Activated T-helper 17 cell treated with anti-CD3 and anti-CD28 coated beads, Interleukin-2, amount 50 U/mL, for 72 hours (primary cell): ENCODE data around the gene DHX8. TPM values are rescaled to one million over a fixed set of nuclear protein-coding genes. Genes with fewer than 3 reads are reported as not detected.

Experiments used
- ATAC-seq: fragments of 150-1000 bp; cut with Tn5 transposase; replicated peaks from 2 replicates; pipeline ENCODE4 v1.10.0; 2021; ENCODE audit warnings: mild to moderate bottlenecking, moderate library complexity
- H3K27ac Mint-ChIP-seq: one replicate; pipeline ENCODE4 v1.8.0; 2022; ENCODE audit warnings: mixed read lengths
- H3K27me3 Mint-ChIP-seq: one replicate; pipeline ENCODE4 v1.8.0; 2022; ENCODE audit warnings: mixed read lengths
- H3K36me3 Mint-ChIP-seq: one replicate; pipeline ENCODE4 v1.8.0; 2022; ENCODE audit warnings: low read depth, mild to moderate bottlenecking, mixed read lengths
- H3K4me1 Mint-ChIP-seq: one replicate; pipeline ENCODE4 v1.8.0; 2022; ENCODE audit warnings: mixed read lengths
- H3K4me3 Mint-ChIP-seq: one replicate; pipeline ENCODE4 v1.8.0; 2022; ENCODE audit warnings: mild to moderate bottlenecking, mixed read lengths
- H3K9me3 Mint-ChIP-seq: one replicate; pipeline ENCODE4 v1.8.0; 2022; ENCODE audit warnings: mixed read lengths
- total RNA-seq, 2 donors: library from RNA; stranded (reverse); gene quantifications; one replicate each; pipeline ENCODE4 v1.2.3, GENCODE V29; 2022

DHX8 gene
- total RNA-seq, 2 donors from 2014 or later = 34.0 to 51.1 TPM

GRCh38 chr17:43543300-43543699 is 59.5 kb downstream of the DHX8 start:
- no peak for ATAC-seq
- Mint-ChIP-seq H3K27me3 (peaks cover 34% of the 10 kb centered on the region), H3K27ac (no peak overlapping the region)

DNA sequence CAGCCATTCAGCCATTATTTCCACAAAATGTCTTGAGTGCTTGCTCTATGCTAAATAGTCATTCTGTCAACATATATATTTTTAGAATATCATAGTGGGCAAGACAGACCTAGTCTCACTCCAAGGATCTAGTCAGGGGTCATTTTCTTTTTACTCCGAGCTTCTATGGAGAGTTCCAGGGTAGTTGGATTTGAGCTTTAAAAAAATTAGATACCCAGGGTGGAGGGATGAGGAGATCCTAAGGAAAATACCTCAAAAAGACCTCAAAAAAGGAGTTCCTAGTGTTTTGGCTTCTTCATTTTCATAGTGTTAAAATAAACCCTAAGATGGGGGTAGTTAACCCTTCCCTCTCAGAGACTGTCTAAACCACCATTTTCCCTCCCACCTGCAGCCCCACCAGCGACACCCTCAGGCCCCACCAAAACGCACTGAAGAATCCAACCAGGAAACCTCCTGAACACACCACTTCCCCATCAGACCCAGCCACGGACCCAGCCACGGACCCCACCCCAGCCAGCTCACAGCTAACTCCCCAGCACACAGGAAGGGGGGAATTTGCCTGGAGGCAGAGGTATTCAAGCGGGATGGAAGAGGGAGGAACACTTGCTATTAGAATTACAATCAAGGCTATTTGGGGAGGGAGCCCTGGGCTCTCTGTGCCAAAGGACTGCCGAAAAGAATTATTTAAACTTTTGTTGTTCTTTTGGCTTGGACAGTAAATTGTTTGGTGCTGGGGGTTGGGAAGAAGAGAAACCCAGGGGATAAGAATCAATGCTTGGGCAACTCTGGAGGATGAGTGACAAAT is 60.2 kb downstream of the DHX8 start:
- Mint-ChIP-seq H3K4me3 (peak overlapping the region; percentile 89), H3K9me3 (no peaks in the 10 kb centered on the region), H3K36me3 (no peaks in the 10 kb centered on the region), H3K27me3 (peaks cover 34% of the 10 kb centered on the region), H3K27ac (no peak overlapping the region), H3K4me1 (peaks cover 12% of the 10 kb centered on the region)
- ATAC-seq = no peak

More at GRCh38 chr17:43543300-43543699, 59.5 kb downstream of the DHX8 start:
- peaks cover 12% of the 10 kb centered on the region for H3K4me1 Mint-ChIP-seq
- no peaks in the 10 kb centered on the region for H3K9me3 Mint-ChIP-seq
- H3K4me3 Mint-ChIP-seq = no peak overlapping the region
- H3K36me3 Mint-ChIP-seq = no peaks in the 10 kb centered on the region

- Mint-ChIP-seq H3K36me3 (no peaks in the 10 kb centered on the region), H3K27me3 (peaks cover 40% of the 10 kb centered on the region), H3K4me1 (peaks cover 12% of the 10 kb centered on the region), H3K27ac (no peak overlapping the region), H3K4me3 (peak overlapping the region; percentile 89), H3K9me3 (no peaks in the 10 kb centered on the region)
- ATAC-seq = peak; percentile 23
These were observed 61.5 kb downstream of the DHX8 start for GRCh38 chr17:43545383-43545632.

DNA sequence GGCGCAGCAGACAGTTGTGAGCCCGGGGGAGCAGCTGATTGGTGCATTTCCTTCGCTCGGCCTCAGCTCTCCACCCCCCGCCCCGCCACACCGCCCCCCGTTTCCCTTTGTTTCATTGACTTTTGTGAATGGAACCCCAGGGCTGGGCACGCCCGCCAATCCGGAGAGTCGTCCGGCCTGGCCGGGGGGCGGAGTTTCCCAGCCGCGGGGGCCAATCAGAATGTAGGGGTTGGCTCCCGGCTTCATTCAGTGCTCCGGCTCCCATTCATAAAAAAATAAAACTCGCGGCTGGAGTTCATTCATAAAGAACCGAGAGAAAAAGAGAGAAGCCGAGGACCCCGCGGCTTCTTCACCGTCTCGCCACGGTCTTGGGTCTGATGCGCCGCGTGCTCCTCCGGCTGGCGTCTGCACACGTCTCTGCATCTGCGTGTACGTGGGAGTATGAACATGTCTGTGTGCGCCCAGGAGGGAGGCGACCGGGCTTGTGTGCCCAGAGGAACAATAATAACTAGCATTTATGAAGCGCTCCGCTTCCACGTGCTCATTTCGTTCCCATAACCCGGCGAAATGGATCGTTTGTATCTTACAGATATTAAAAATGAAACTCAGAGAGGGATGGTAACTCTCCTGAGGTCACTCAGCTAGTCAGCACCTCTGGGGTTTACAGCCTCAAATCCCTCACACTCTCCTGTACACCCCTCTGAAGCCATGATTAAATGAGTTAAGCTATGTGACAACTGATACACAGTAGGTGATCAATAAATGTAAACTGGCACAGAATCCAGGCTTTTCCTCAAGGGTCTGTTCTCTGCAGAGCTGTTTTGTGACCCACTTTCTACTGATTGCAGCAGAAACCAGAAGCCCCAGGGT is 62.8 kb downstream of the DHX8 start, which contains the start of gene ETV4:
TSS of gene ETV4 (minus strand) at position 22 of the 870 bp plus-strand sequence. CDS start 723 bp downstream, outside the sequence.
- peak; percentile 96 for ATAC-seq
- no peaks in the 10 kb centered on the region for H3K36me3 Mint-ChIP-seq
- peaks cover 44% of the 10 kb centered on the region for H3K27me3 Mint-ChIP-seq
- H3K27ac Mint-ChIP-seq = no peak within 1 kb of the TSS
- no peaks in the 10 kb centered on the region for H3K9me3 Mint-ChIP-seq
- peaks cover 12% of the 10 kb centered on the region for H3K4me1 Mint-ChIP-seq
- H3K4me3 Mint-ChIP-seq = peak within 1 kb of the TSS; percentile 89

GRCh38 chr17:43547189-43547550 is 63.4 kb downstream of the DHX8 start:
- Mint-ChIP-seq H3K9me3 (no peaks in the 10 kb centered on the region), H3K36me3 (no peaks in the 10 kb centered on the region), H3K4me1 (peaks cover 12% of the 10 kb centered on the region), H3K27ac (no peak overlapping the region), H3K4me3 (peak overlapping the region; percentile 89), H3K27me3 (peaks cover 45% of the 10 kb centered on the region)
- ATAC-seq = no peak

- Mint-ChIP-seq H3K9me3 (no peaks in the 10 kb centered on the region), H3K27ac (no peak overlapping the region), H3K36me3 (no peaks in the 10 kb centered on the region), H3K4me1 (peaks cover 12% of the 10 kb centered on the region), H3K4me3 (peak overlapping the region; percentile 89), H3K27me3 (peaks cover 47% of the 10 kb centered on the region)
- no peak for ATAC-seq
These were observed 64.0 kb downstream of the DHX8 start for GRCh38 chr17:43547659-43548256.

DNA sequence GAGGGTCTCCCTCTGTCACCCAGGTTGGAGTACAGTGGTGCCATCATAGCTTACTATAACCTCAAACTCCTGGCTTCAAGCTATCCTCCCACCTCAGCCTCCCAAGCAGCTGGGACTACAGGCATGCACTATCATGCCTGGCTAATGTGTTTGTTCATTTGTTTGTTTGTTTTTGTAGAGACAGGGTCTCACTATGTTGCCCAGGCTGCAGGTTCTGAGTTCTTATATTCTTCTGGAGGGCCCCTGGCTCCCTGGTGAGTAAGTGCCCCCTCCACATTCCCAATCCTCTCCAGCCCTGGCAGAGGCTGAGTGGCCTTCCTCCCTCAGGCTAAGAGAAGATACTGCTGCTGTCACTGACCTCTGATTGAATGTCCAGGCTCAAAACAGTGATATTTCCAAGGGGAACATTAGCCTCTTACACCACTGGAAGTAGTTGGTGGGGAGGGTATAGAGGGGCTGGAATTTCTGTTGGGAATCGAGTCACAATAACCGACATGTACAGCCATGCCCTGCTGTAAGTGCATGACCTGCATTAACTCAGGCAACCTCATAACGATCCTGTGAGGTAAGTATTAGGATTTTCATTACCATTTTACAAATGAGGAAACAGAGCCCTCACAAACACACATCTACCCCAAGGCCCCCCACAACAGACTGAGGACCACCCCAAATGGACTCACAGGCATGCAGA is 65.1 kb downstream of the DHX8 start:
- Mint-ChIP-seq H3K27ac (no peak overlapping the region), H3K27me3 (peaks cover 48% of the 10 kb centered on the region), H3K36me3 (no peaks in the 10 kb centered on the region), H3K9me3 (no peaks in the 10 kb centered on the region), H3K4me1 (peaks cover 12% of the 10 kb centered on the region), H3K4me3 (no peak overlapping the region)
- ATAC-seq = no peak

GRCh38 chr17:43549496-43549895 is 65.7 kb downstream of the DHX8 start:
- Mint-ChIP-seq H3K27me3 (peaks cover 44% of the 10 kb centered on the region), H3K4me1 (peaks cover 12% of the 10 kb centered on the region), H3K4me3 (no peak overlapping the region), H3K9me3 (no peaks in the 10 kb centered on the region), H3K27ac (no peak overlapping the region), H3K36me3 (no peaks in the 10 kb centered on the region)
- ATAC-seq = no peak

GRCh38 chr17:43550754-43551153 is 67.0 kb downstream of the DHX8 start:
- no peak overlapping the region for H3K4me3 Mint-ChIP-seq
- peaks cover 37% of the 10 kb centered on the region for H3K27me3 Mint-ChIP-seq
- ATAC-seq = no peak
- H3K9me3 Mint-ChIP-seq = no peaks in the 10 kb centered on the region
- peaks cover 7% of the 10 kb centered on the region for H3K4me1 Mint-ChIP-seq
- no peaks in the 10 kb centered on the region for H3K36me3 Mint-ChIP-seq
- H3K27ac Mint-ChIP-seq = no peak overlapping the region

DNA sequence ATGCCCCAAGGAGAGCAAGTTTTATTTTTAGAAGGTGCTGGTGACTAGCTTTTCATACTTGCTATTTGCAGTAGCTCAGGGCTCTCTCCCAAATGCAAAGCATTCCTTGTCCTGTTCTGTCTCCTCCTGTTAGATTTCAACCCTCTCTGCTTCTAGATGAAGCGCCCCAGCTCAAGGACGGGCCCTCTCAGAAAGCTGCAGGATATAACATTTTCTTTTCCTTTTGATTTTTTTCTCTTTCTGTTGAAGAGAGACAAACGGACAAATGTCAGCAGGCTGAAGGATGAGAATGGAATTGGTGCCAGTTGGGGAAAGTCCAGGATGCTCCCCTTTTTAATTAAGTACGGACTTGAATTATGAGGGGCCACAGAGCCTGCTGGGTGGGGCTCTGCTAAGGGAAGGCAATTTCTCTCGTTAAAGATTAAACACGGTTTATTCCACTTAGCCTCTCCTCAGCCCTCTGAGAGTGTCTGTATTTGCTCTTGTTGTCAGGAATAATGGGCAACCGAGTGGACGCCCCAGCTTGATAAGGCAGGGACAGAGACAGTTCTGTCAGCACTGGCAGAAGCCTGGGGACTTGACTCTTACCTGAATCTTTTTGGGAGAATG is 68.6 kb downstream of the DHX8 start:
- H3K36me3 Mint-ChIP-seq = no peaks in the 10 kb centered on the region
- ATAC-seq = no peak
- no peaks in the 10 kb centered on the region for H3K9me3 Mint-ChIP-seq
- H3K4me3 Mint-ChIP-seq = no peak overlapping the region
- H3K27me3 Mint-ChIP-seq = peaks cover 33% of the 10 kb centered on the region
- no peak overlapping the region for H3K27ac Mint-ChIP-seq
- peaks cover 5% of the 10 kb centered on the region for H3K4me1 Mint-ChIP-seq

DNA sequence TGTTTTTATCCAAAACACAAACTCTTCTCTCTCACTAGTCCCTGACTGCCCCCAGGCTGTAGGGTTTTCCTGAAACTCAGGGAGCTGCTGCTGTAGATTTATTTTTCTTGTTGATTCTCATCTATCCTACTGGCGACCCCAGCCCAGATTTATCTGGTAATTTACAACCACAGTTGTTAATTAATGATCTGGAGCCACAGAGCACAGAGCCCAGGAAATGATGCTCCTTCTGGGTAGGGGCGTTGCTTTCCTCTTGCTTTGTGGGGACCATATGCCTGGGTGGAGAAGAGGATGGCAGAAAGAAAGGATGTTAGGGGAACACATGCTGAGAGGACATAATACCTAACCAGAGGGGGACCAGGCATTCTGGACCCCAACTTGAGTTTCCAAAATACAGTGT is 69.8 kb downstream of the DHX8 start:
- Mint-ChIP-seq H3K9me3 (no peaks in the 10 kb centered on the region), H3K4me3 (no peak overlapping the region), H3K36me3 (no peaks in the 10 kb centered on the region), H3K27ac (no peak overlapping the region), H3K27me3 (peaks cover 25% of the 10 kb centered on the region), H3K4me1 (peaks cover 5% of the 10 kb centered on the region)
- ATAC-seq = no peak

- Mint-ChIP-seq H3K4me1 (peaks cover 5% of the 10 kb centered on the region), H3K36me3 (no peaks in the 10 kb centered on the region), H3K9me3 (no peaks in the 10 kb centered on the region), H3K27ac (no peak overlapping the region), H3K4me3 (no peak overlapping the region), H3K27me3 (peaks cover 23% of the 10 kb centered on the region)
- ATAC-seq = no peak
These were observed 71.1 kb downstream of the DHX8 start for GRCh38 chr17:43554857-43555256.

DNA sequence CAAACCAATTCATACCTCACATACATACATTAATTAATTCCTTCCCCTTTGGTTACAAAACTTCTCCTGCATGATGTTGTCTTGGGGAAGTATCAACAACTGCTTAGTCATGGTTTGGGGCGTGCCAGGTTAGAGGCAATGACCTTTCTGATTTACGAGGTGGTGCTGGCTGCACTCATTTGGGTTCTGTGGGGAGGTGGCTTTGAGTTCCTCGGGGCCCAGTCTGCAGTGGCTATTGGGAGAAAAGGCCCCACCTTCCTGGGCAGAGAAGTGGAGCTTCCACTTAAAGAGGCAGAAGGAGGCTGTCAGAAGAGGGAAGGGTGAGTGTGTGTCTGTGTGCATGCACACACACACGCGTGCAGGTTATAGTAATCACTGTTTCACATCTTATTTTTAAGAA is 72.5 kb downstream of the DHX8 start:
- H3K27ac Mint-ChIP-seq = no peak overlapping the region
- H3K36me3 Mint-ChIP-seq = no peaks in the 10 kb centered on the region
- H3K27me3 Mint-ChIP-seq = peaks cover 24% of the 10 kb centered on the region
- no peak overlapping the region for H3K4me3 Mint-ChIP-seq
- H3K9me3 Mint-ChIP-seq = no peaks in the 10 kb centered on the region
- peak; percentile 35 for ATAC-seq
- peaks cover 5% of the 10 kb centered on the region for H3K4me1 Mint-ChIP-seq

DNA sequence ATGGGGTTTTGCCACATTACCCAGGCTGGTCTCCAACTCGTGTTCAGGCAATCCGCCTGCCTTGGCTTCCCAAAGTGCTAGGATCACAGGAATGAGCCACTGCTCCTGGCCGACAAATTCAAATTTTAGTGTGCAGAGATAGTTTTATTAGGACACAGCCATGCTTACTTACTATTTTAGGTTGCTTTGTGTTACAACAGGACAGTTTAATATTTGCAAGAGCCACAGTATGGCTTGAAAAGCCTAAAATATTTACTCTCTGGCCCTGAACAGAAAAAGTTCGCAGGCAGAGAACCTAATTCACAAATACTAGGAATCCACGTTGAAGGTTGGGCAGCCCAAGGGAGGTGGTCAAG is 75.0 kb downstream of the DHX8 start:
- H3K27me3 Mint-ChIP-seq = peaks cover 32% of the 10 kb centered on the region
- no peak overlapping the region for H3K27ac Mint-ChIP-seq
- peaks cover 5% of the 10 kb centered on the region for H3K4me1 Mint-ChIP-seq
- ATAC-seq = no peak
- no peak overlapping the region for H3K4me3 Mint-ChIP-seq
- no peaks in the 10 kb centered on the region for H3K9me3 Mint-ChIP-seq
- H3K36me3 Mint-ChIP-seq = no peaks in the 10 kb centered on the region
